Heart left ventricle (tissue), 13 donors: ENCODE measurements around the gene XYLT1.

Experiments
- CTCF ChIP-seq, 12 donors: fragments of 200-600 bp; sonication (generic) in 4 of 12; IDR thresholded peaks; one replicate each; pipeline versions ENCODE4 v1.5.0 to v1.8.0; 2018 to 2022; ENCODE audit warnings: antibody characterized with exemption in 12 of 12, mild to moderate bottlenecking in 5 of 12
- POLR2A ChIP-seq, 2 donors: fragments of 450-650 bp; IDR thresholded peaks; one replicate each; pipeline ENCODE4 v1.6.1; 2017; ENCODE audit warnings: antibody characterized with exemption in 2 of 2, mild to moderate bottlenecking in 2 of 2, moderate library complexity in 2 of 2
- donor health status: ischemic (EF 13 %, LVEDD 7.1; RV severe dilation, severe dysfunction).
- donor health status: DM: no; HTN: yes; CAD: no.
- donor health status: DM: no; HTN: no; CAD: no.
- donor health status: ischemic (EF 25% LVEDD 6.9; RV normal size, moderate dysfunction).
- donor health status: ischemic (EF 25% LVEDD 5.7; RV mildly dilated, moderate dysfunction).
- donor health status: ischemic (EF 35%, LVEDD 5.7; RV mildly dilated, moderate dysfunction).
- donor health status: nonischemic (EF 11% LVEDD 7.7; RV severe dilation, severe dysfunction).
- donor health status: DM: yes; HTN: yes; CAD: no.
- donor health status: PGD.
- donor health status: ischemic (EF 29% LVEDD 5.4; RV normal size, mild dysfunction).
- donor health status: nonischemic (EF 23%, LVEDD 6.1; RV moderate dilation, normal function).

GRCh38 chr16:17283016-17283415 is 187.7 kb downstream of the XYLT1 start:
- TF ChIP-seq CTCF (IDR thresholded peaks at IDR 0.05) (no peak), POLR2A (IDR thresholded peaks at IDR 0.05) (no peak)
